GM21515 (cell line): ENCODE results near the gene PATJ.

Source experiments
- ATAC-seq: cut with Tn5 transposase; IDR thresholded peaks from one replicate; pipeline ENCODE4 v1.9.1; 2021; ENCODE audit not compliant: unreplicated experiment

The PATJ gene

GRCh38 chr1:61981870-61982660 is 239.8 kb downstream of the PATJ start:
- no peak for ATAC-seq

GRCh38 chr1:61983236-61983635 is 241.0 kb downstream of the PATJ start:
- no peak for ATAC-seq

- no peak for ATAC-seq
These were observed 250.0 kb downstream of the PATJ start for GRCh38 chr1:61992257-61992656.

GRCh38 chr1:61993331-61993961 is 251.2 kb downstream of the PATJ start:
- no peak for ATAC-seq

GRCh38 chr1:61995641-61996040 is 253.4 kb downstream of the PATJ start:
- no peak for ATAC-seq

DNA sequence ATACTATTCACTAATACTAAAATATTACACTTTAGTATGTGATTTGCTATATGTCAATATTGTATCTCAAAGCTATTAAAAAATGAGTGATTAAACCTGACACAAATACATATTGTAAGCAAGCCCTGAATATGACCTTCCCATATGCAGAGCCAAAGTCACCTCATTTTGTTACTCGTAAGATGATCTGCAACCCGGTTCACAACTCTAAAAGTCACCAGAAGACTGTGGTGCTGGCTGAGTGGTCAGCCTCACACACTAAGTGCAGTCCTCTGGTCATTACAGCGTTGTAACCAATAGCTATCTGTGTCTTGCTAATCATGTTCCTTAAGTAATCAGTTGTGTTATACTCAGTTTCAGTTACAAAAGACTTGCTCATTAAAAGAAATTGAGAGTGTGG is 254.8 kb downstream of the PATJ start:
- no peak for ATAC-seq

DNA sequence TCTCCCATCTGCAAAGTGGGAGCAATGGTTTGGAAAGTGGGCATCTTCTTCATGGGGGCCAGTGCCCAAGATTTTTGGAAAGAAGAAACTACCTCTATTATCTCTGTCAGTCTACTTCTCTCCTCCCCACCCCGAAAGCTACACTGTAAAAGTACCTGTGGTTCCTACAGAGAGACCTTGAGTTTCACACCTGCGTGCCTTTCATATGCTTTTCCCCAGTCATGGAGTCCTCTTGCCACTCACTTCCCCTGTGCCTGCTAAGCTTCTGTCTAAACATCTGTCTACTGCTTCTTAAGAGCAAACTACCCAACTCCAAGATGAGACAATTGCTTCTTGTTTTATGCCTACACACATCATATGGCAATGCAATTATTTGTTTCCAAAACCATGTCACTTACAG is 261.5 kb downstream of the PATJ start:
- no peak for ATAC-seq

GRCh38 chr1:62006690-62007089 is 264.4 kb downstream of the PATJ start:
- ATAC-seq, result no peak

- ATAC-seq, result no peak
These were observed 268.7 kb downstream of the PATJ start for GRCh38 chr1:62011006-62011405.

GRCh38 chr1:62012095-62012494 is 269.8 kb downstream of the PATJ start:
- no peak for ATAC-seq

DNA sequence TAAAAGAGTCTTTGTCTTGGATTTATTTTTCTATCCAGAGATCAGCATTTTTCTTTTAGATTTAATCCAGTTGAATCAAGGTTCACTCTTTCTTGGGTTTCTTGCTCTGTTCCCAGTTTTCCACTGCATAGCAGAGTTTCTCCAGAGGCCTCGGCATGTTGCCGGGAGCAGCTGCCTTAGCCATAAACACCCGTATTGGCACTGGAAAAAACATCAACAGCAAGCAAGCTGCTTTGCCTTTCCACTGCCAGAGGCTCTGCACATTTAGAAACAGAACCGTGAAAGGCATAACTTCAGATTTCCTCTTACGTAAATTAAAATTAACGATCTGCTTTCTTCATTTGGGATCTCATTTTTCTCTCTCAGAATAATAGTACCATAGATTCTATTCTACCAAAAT is 270.6 kb downstream of the PATJ start:
- no peak for ATAC-seq

- ATAC-seq, result no peak
These were observed 271.0 kb downstream of the PATJ start for GRCh38 chr1:62013264-62013663.

DNA sequence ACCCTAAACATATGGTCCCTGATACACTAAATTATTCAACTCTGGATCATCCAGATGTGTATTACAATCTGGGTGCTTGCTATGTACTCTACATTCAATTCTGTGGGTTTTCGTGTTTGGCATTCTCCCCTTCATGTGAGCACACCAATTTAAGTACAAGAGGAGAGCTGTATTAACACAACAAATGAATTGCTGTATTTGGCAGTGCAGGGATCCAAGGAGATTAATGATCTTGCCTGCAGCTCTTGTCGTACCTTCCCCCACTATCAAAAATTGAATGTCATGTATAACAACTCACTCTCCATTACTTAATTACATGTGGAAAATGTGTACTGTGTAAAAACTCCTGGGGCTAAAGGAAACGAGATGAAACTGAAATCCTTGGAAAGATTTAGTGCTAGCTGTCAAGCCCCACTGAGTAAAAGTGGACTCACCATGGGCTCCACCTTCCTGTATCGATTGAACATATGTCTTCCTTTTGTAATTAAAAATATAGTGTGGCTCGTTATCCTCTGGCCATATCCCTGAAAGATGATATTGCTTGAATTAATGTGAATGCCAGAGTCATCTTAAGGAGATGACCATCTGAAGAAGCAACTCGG is 280.2 kb downstream of the PATJ start:
- no peak for ATAC-seq

GRCh38 chr1:62024690-62025089 is 282.4 kb downstream of the PATJ start:
- ATAC-seq, result no peak

DNA sequence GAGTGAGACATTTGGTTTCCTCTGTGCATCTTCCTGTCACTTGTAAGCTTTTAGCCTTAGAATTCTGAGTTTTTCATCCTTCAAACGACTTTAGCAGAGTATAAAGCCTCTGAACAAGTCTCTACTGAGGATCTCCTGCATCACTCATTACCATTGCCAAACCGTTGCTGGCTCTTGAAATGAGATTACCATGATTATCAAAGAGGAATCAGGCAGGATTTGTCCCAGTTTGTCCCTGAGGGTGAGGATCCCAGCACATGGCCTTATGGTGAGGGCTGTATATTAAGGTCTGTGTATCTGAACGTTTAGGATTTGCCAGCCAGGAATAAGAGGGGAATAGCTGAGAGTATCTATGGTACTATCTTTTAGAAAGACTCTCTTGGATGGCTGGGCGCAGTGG is 282.9 kb downstream of the PATJ start:
- ATAC-seq, result no peak

DNA sequence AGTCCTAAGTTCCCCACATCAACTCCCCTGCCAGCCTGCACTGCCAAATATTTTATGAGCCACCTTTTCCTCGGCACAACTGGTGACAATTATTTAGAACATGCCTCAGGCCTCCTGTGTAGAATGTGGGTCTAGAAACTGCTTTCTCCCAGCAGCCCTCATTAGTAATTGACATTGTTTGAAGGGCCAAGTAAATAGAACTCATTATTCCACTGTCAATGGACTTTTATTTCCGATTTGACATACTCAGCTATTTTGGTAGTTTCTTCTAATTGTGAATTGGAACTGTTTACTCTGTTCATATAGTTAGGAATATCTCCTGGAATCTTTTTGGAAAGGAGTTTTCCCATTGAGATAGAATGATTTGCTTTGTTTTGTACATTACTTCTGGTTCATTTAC is 283.6 kb downstream of the PATJ start:
- ATAC-seq, result no peak

DNA sequence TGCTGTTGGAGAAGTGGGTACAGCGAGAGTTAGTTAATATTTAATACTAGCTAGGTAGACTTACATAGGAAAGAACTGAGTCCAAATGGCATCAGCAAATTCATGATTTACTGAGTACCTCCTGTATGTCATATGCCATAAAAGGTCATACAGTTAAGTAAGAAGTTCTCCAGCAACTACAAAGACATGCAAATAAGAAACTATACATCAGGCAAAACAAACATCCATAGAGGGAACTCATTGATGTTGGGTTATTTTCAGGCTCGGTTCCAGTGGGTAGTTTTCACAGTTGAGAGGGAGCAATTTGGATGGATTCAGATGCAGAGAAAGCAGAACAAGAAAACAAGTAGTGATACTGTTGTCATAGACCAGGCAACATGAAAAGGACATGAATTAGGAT is 287.4 kb downstream of the PATJ start:
- ATAC-seq, result no peak

GRCh38 chr1:62034790-62035189 is 292.5 kb downstream of the PATJ start:
- no peak for ATAC-seq

- no peak for ATAC-seq
These were observed 295.0 kb downstream of the PATJ start for GRCh38 chr1:62037274-62037673.

DNA sequence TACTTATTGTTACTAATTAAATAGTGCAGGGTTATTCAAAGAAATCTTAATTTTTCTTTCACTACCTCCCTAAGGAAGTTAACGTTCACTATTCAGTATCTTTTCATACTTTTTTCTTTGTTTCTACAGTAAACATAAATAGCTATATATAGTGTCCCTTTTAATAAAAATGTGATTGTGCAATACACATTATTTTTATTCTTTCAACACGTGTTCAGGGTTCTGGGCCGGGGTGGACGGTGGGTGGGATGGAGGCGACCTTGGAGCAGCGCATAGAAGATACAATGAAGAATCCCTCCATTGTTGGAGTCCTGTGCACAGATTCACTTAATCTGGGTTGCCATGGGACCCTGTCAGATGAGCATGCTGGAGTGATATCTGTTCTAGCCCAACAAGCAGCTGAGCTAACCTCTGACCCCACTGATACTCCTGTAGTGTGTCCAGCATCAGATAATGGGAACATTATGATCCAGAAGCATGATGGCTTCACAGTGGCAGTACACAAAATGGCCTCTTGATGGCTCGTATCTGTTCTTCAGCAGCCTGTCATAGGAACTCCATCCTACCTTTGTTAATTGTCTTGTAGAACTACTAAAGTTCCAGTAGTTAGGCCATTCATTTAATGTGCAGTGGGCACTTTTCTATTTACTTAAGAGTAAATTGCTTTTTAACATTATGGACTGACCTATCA is 296.5 kb downstream of the PATJ start:
- no peak for ATAC-seq

DNA sequence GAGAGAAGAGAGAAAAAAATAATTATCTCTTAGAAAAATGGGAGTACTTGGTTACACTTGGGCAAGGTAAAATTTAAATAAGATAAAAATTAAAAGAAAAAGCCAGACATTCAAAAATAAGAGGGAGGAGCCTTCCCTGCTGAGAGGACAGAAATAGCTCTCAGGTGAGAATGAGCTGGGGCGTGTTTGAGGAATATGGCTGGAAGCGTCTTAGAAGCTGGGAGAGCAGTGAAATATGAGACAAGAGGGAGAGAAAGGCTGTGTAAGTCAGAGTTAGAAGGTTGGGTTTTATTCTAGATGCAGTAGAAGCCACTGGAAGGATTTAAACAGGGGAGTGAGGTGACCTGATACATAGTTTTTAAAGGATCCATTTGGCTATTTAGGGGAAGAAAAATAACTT is 298.2 kb downstream of the PATJ start:
- no peak for ATAC-seq

- no peak for ATAC-seq
These were observed 298.7 kb downstream of the PATJ start for GRCh38 chr1:62040973-62041372.
